PC-9 (cell line): ENCODE data around the gene FTO.

Source experiments
- CTCF ChIP-seq: fragments of 200-600 bp; sonication (generic); conservative IDR thresholded peaks from 2 replicates; pipeline ENCODE4 v1.6.1; 2017; ENCODE audit warnings: mixed run types, antibody characterized with exemption, mild to moderate bottlenecking, moderate library complexity
- EZH2 ChIP-seq: fragments of 200-600 bp; sonication (generic); IDR thresholded peaks from 2 replicates; pipeline ENCODE4 v1.8.0; 2017; ENCODE audit warnings: antibody characterized with exemption, low read depth

DNA sequence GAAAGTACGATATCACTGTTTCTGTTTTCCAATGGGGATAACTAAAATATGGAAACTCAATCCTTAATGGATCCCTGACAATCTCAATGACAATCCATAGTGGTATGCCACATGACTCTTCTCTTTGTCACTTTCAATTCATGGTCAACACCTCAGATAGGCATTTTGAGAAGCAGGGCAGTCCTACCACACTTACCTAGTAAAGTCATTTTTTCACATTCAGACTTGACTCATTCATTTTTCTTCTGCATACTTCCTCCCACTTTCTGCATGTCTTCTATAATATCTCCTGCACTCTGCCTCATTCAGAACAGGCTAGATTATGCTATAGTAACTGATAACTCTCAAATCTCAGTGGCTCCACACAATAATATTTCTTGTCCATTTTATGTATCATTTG lies 117.5 kb downstream of the FTO start:
- TF ChIP-seq CTCF (no peak), EZH2 (no peak)
